Measurements from ENCODE around the gene C19orf25.
"Not testable (repeated sequence)": the region's sequence is repeated elsewhere in the genome, so short reads cannot be mapped to it uniquely, and the experiment has no call there.

C19orf25 gene

DNA sequence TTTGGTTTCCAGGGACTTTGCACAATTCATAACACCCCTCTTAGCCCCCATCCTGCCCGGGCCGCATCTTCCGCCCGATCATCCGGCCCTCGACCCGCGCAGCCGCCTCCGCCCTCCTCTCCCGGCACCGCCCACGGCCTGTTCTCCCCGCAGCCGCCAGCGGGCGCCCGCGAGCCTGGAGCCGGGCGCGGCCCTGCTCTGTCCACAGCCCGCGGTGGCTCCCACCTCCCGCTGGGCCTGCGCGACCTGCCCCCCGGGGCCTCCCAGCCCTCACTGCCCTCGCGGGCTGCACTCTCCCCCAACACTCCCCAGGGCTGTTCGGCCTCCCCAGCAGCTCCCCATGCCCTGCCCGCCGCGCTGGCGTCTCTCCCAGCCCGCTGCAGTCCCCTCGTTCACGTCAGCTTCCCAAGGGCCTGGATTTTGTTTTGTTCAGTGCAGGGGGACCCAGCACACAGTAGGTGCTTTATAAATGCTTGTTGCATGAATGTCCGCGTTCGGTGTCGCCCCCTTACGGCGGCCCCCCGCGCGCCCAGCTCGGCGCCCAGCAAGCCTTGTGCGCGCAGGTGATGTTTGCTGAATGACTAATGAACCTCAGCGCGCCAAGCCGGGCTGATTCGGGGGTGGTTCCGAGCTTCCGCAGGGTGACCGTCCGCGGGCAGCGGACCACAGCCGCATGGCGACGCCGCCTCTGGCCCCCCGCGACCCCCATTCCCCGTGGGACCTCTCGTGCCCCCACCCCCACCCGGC is 33.7 kb downstream of the C19orf25 start:
- DNase-seq, result no peak

DNA sequence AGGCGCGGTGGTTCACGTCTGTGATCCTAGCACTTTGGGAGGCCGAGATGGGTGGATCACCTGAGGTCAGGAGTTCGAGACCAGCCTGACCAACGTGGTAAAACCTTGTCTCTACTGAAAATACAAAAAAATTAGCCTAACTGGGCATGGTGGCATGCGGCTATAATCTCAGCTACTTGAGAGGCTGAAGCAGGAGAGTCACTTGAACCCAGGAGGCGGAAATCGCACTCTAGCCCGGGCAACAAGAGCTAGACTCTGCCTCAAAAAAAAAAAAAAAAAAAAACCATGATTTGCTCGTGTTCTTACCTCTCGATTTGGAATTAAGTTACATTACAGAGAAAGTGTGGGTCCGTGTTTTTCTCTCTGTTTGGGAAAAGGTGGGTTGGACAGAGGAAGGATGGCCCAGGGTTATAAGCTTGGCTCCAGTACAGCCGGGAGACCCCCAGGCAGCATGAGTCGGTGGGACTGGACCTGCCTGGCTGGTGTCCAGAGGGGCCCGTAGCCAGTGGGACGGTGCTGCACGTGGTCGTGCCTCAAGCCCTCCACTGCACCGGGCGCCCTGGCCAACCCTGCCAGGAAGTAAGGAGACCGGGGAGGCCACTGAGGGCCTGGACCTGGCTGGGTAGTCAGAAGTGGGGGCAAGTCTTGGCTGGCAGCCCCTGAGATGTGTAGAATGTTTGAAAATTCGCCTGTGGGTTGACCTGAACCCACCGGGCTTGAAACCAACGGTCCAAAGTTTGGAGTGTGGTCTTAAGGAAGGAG is 37.2 kb downstream of the C19orf25 start:
- no peak for DNase-seq

DNA sequence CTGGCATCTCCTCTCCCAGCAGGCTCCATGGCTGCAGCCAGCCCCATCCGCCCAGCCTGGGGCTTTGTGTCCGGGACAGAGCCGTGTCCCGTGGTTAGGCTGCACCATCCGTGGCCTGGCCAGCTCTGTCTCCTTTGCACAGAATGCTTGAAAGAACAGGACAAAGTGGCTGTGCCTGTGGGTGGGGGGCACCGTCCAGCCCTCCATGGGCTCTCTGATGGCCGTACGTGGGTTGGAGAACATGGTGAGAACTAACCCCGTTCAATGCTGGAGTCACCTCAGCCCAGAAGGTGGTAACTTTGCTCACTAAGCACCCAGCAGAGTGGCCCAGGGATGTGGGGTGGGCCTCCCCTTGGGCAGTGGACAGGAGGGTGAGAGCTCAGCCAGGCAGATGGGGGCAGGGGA is 38.0 kb downstream of the C19orf25 start:
- DNase-seq, result no peak

DNA sequence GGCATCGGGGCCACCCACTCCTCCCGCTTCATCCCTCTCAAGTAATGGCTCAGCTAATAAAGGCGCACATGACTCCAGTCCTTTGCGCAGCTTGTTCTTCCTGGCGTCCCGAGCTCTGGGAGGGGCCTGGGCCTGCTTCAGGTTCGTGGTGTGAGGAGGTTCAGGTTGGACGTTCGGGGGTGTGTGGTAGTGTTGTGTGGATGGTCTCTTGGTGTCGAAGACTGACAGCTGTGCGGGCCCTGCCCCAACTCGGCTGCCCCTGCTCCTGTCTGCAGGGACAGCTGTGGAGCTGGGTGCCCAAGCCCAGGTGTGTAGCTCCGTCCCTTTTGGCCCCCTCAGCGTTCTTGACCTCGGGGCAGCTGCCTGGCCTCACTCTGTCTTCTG is 38.6 kb downstream of the C19orf25 start:
- DNase-seq, result no peak

DNA sequence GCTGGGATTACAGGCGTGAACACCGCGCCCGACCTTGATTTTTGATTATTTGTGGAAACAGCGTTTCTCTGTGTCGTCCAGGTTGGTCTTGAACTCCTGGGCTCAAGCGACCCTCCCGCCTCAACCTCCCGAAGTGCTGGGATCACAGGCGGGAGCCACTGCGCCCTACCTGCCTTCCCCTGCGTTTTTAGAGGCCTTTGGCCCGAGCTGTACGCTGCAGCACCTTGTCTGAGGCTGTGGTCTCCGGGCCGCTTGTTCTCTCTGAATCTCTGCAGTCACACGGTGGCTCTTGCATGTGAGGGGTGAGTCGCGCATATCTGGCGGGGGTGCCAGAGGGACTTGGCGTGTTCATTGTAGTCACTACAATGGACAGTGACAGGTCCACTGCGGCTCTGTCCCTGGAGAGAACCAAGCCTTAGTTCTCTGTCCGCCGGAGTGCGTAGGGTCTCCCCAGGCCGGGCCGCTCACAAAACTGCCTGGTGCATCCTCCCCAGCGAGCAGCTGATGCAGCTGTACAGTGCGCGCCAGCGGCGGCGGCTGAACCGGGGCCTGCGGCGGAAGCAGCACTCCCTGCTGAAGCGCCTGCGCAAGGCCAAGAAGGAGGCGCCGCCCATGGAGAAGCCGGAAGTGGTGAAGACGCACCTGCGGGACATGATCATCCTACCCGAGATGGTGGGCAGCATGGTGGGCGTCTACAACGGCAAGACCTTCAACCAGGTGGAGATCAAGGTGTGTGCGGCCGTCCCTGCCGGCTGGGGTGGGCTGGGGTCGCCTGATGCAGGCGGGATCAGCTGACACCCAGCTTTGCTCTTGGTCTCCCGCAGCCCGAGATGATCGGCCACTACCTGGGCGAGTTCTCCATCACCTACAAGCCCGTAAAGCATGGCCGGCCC is 39.2 kb downstream of the C19orf25 start:
- DNase-seq, result not testable (repeated sequence)

DNA sequence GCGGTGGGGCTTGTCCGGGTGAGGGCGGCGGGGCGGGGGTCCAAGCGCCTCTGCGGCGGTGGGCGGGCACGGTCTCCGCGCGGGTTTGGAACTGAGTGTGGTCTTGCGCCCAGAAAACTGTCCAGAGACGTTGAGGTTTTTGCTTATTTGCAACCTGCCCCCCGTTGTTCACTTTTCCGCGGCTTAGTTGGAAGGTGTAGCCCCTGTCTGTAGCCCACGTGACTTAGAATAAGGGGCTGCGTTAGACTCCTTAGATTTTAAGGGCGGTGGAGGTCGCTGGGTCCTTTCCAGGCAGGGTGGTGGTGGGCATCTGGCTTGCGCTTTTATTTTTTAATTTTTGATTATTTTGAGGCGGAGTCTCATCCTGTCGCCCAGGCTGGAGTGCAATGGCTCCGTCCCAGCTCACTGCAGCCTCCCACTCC is 40.1 kb downstream of the C19orf25 start:
- DNase-seq, result no peak

DNA sequence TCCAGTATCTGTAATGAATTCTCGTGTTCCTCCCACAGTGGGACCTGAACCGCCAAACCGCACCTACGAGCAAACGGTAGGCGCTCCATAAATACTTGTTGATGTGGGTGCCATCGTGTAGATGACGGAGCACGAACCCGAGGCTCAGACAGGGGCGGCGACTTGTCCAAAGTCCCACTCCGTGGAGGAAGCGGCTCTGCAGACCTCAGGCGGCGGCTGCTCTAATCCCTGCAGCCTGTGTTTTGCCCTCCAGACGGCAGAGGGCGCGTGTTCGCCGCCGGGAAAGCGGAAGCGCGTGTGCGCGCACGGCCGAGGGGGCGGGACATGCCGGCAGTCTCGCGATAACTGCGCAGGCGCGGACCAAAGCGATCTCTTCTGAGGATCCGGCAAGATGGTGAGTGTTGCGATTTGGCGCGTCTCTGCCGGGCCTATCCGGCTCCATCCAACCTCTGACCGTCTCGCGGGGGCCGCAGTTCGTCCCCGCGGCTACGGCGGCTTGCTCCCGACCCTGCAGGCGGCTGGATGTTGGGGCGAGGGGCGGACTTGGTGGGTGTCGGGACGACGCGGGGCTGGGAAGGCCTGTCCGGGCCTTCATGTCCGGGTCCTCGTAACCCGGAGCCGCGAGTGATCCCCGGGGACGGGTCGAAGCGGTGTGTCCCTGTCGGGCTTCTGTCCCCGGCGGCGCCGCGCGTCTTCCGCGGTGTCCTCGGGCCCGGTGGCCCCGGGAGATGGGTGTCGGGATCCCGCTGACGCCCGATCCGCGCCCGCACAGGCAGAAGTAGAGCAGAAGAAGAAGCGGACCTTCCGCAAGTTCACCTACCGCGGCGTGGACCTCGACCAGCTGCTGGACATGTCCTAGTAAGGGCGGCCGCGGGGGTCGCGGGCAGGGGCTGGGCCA is 40.7 kb downstream of the C19orf25 start, which contains the start of gene RPS15:
Gene RPS15, plus strand, starts transcription at position 362 of the 898 bp plus-strand sequence. Its CDS starts 30 bp downstream, at position 392.
- peak; percentile 93 for DNase-seq

DNA sequence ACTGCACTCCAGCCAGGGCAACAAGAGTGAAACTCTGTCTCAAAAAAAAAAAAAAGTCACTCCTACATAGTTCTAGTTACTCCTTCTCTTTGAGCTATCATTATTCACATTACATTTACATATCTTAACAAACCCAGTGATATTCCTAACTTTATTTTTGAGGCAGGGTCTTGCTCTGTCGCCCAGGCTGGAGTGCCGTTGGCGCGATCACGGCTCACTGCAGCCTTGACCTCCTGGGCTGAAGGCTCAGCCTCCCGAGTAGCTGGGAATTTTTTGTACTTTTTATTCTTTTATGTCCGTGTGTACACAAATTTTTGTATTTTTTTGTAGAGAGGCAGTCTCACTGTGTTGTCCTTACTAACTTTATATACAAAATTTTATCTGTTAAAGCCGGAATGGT is 41.4 kb downstream of the C19orf25 start:
- no peak for DNase-seq

DNA sequence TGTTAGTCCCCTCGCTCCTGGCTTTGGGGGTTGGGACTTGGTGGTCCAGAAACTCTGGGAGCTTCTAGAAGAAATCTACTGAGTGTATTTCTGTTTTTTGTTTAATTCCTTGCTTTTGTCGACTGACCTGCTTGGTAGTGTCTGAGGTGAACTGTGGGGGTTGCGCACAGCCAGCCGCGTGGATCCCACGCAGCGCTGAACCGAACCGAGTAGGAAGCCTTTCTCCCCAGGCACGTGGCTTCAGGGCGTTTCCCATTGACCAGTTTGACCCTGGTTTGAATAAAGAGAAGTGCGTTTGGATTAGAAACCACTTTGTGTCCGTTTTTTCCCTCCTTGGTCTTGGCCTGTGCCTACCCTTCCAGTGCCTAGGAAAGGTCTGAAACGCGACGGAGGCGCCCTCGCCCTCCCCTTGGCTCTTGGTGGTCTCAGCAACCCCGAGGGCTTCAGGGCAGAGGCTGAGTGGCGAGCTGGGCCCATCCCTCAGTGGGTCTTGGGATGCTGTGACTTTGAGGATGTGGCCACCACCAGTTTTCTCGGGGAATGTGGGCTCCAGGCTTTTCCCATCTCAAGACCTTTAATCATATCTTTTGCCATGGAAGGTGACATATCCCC is 43.5 kb downstream of the C19orf25 start:
- DNase-seq, result no peak

DNA sequence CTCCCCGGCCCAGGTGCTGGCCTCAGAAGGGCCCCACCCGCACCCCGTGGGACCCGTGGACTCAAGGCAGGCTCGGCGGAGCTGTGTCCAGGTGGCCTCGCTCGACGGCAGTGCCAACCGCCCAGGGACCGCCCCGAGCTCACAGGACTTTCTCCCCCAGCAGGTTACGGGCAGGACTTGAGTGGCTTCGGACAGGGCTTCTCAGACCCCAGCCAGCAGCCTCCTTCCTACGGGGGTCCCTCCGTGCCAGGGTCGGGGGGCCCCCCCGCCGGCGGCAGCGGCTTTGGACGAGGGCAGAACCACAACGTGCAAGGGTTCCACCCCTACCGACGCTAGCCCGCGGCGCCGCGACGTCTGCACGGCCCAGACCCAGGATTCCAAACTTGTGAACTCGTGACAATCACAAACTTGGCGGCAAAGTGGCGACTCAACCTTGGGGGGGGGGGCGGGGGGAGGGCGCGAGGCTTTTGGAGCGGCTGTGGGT is 44.4 kb downstream of the C19orf25 start:
- no peak for DNase-seq

DNA sequence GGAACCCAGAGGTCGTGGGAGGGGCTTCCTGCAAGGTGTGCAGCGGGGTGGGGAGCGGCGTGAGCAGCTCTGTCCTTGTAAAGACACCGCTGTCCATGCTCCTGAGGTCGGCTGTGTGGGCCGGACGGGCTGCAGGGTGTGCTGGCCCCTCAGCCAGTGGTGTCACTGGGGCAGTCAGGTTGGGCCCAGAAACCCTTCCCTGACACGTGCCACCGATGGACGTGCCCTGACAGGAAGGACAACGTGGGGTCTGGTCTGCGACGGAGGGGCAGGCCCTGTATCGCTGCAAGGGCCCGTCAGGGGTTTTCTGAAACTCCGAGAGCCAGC is 45.0 kb downstream of the C19orf25 start:
- DNase-seq, result no peak

DNA sequence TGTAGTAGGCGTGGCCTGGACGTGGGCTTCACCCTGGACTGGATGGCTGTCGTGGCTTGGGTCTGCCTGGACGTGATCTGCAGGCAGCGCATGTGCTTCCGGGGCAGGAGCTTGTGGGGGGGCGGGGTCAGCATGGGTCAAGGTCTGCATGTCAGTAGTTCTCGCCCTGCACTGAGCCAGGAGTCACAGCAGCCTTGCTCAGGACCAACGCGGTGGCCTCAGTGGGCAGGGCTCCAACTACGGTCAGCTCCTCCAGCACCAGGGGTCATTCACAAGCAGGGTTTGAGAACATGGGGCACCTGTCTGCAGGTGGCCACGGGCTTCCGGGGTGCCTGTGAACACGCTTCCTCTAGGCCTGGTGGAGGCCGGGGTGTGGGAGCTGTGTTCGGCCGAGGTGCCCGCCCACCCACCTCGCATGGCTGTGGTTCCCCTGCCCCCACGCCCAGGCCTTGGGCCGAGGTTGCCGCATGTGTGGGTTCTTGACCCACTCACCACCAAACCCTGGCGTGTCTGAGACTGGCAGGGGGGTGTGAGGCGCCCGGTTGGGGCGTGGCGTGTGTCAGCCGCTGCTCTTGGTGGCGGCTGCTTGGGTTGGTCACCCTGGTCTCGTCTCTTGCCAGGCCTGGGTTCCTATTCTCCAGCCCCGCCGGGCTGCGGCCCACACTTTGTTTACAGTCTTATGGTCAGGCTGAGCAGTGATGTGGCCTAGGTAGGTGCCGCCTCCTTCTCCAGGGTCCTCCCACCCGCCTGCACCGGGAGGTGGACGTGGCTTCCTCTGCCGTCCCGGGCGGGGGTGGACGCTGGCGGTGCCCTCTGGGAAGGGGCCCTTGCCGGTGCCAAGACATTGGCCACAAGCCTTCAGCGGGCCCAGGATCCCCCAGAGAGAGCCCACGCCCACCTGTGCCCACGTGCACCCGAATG is 45.6 kb downstream of the C19orf25 start:
- DNase-seq, result no peak

DNA sequence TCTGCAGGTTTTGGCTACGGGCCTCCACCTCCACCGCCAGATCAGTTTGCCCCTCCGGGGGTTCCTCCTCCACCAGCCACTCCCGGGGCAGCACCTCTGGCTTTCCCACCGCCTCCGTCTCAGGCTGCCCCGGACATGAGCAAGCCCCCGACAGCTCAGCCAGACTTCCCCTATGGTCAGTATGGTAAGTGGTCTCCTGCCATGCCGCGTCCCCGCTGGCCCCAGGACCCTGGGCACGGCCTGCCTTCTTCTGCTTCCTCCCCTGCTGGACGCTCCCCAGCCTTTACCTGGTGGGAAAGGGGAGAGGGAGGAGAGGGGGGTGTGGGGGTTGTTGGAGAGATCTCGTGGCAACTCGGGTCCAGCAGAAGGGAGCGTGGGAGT is 46.5 kb downstream of the C19orf25 start:
- no peak for DNase-seq

DNA sequence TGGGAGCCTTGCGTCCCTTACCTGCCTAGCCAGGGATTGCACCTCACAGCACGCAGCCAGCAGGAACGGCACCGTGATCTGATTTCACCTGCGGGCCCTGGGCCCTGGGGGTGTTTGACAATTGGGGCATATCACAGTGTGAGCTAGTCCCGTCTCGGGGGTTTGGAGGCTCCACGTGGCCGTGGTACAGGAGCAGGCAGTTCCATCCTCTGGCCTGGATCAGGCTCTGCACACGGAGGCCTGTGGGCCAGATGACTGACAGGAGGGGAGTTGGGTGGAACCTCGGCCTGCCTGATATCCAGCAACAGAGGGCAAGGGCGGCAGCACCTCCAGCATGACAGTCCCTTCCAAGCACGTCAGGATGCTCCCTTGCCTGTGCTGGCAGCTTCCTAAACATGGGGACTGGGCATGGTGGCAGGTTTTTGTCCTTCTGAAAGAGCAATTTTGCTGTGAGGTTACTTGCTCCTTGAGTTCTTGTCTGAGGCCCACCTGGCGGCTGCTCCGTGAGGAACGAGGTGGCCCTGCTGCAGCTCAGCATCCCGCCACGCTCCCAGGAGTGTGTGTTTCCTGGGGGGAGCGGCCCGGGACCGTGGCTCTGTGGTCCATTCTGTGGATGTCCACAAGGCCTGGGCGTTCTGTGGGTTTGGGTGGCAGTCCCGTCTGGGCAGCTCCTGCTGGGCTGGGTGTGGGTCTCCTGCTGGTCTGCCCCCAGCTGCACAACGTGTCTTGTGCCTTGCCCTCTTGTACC is 47.1 kb downstream of the C19orf25 start:
- no peak for DNase-seq

DNA sequence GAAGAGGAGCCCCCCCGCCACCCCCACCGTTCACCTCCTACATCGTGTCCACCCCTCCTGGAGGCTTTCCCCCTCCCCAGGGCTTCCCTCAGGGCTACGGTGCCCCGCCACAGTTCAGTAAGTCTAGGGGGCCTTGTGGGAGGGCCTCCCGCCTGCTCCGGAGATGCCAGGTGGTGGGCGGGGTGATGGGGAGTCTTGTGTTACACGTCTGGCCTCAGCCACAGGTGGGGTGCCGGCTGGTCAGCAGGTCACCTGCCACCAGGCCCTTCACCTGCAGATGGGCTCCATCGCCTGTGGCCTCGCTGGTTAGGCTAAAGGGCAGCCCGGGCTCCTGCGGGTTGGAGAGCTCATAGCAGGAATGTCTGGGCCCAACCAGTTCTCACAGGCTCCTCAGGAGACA is 48.8 kb downstream of the C19orf25 start:
- no peak for DNase-seq

DNA sequence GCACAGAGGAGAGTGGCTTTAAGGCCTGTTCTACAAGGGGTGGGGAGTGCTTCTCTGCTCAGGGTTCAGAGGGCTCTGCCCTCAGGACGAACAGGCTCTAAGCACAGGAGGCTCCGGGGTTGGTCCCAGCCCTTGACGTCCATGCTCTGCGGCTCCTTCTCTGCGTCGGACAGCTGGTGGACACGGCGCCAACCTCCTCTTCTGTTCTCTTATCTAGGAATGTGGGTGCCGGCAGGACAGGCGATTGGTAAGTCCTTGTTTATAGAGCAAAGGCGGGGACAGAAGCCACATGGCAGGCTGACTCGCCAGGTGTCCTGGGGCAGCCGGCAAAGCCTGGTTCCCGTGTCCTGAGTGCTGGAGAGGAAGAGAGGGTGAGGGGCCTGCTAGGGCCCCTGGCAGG is 49.3 kb downstream of the C19orf25 start:
- no peak for DNase-seq

DNA sequence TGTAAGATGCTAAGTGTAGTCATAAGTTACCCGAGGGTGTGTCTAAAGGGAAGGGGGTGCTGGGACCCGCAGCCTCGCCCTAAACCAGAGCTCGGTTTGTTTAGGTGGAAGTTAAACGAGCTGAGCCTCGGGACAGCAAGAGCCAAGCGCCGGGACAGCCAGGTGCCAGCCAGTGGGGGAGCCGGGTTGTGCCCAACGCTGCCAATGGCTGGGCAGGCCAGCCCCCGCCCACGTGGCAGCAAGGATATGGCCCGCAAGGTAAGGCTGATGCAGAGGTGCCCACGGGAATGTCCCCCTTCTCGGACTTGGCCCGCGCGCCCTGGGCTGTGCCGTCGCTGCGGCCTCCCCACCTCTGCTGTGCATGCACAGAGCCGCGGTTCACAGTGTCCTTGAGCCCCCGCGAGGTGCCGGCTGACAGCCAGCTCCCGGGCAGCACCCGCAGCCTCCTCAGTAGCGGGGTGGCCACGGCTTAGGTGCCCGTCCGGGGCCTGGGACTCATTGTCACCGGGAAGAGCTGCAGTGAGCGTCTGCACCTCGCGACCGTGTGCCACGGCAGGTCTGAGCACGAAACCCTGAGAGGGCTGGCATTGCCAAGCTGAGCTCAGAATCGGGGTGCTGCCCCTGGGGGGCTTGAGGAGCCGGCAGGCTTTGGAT is 50.1 kb downstream of the C19orf25 start:
- DNase-seq, result no peak

DNA sequence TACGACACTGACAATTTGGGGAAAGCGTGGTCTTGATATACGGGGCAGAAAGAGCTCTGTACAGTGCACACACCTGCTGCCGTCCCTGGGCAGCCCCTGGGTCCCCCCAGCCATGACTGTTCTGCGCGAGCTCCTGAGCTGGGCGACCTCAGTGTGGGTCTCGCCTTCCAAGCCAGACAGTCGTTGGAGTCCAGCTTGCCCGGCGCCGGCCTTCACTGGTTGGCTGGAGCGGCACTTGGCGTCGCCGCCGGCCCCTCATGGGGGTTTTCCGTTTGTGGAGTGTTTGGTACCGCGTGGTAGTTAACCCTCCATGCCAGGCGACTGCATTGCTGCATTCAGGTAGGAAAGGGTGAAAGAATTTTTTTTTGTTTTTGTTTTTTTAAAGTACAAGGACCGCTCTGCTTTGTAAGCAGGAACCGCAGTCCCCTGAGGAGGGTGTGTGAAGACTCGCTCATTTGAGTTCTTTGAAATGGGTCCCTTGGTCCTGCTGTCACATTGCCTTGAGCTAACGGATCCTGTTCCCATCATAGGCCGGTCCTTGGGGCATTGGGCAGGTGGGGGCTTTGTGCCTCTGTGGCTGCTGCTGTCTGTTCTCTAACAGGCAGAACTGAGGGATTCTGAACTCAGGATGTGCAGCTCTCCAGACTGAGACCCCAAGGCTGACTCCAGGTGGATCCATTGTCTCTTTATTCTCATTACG is 51.6 kb downstream of the C19orf25 start:
- no peak for DNase-seq

DNA sequence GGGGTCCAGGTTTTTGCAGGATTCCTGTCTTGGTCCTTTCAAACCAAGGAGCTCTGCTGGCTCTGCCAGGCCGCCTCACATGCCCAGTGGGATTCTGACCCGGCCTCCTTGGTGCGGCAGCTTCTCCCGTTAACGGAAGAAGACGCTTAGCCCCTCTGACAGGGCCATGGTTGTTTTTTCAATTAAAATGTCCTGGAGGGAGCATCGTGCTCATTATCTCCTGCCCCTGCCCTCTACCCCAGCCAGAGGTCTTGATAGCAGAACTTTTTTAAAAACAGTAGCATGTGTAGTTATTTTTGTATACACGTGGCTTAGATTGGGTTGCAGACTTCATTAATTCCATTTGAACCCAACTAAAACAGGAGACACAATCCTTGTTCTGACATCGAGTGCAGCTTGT is 52.3 kb downstream of the C19orf25 start:
- no peak for DNase-seq
